H9 (cell line): ENCODE measurements around the gene ST6GAL1. TPM values are rescaled to one million over a fixed set of nuclear protein-coding genes. Genes with fewer than 3 reads are reported as not detected.

Source experiments
- DNase-seq: peaks from one replicate; pipeline ENCODE4 v3.0.0-alpha.2; 2017
- H2AFZ ChIP-seq: one replicate; pipeline ENCODE4 v1.6.1; 2013; ENCODE audit warnings: mild to moderate bottlenecking, low read length, control low read depth, moderate library complexity
- H2AK5ac ChIP-seq: 2 replicates; pipeline ENCODE4 v1.6.1; 2013; ENCODE audit warnings: low read length, control low read depth, mixed read lengths; ENCODE audit not compliant: insufficient read length
- H2BK120ac ChIP-seq: one replicate; pipeline ENCODE4 v1.6.1; 2013; ENCODE audit warnings: low read depth, mild to moderate bottlenecking, low read length, control low read depth, inconsistent platforms; ENCODE audit not compliant: poor library complexity, severe bottlenecking
- H2BK12ac ChIP-seq: 2 replicates; pipeline ENCODE4 v1.6.1; 2013; ENCODE audit warnings: low read length, control low read depth, mixed read lengths, low read depth; ENCODE audit not compliant: insufficient read length
- H2BK15ac ChIP-seq: 2 replicates; pipeline ENCODE4 v1.6.1; 2013; ENCODE audit warnings: low read depth, low read length, control low read depth
- H2BK20ac ChIP-seq: one replicate; pipeline ENCODE4 v1.6.1; 2013; ENCODE audit warnings: low read depth, mild to moderate bottlenecking, low read length, control low read depth, inconsistent platforms; ENCODE audit not compliant: poor library complexity, severe bottlenecking
- H2BK5ac ChIP-seq: 2 replicates; pipeline ENCODE4 v1.6.1; 2013; ENCODE audit warnings: low read length, control low read depth, mixed read lengths; ENCODE audit not compliant: insufficient read length
- H3K14ac ChIP-seq: 2 replicates; pipeline ENCODE4 v1.6.1; 2013; ENCODE audit warnings: low read length, control low read depth; ENCODE audit not compliant: insufficient read depth
- H3K18ac ChIP-seq: 2 replicates; pipeline ENCODE4 v1.6.1; 2013; ENCODE audit warnings: low read depth, mild to moderate bottlenecking, mixed read lengths, low read length, control low read depth; ENCODE audit not compliant: insufficient read length
- H3K23ac ChIP-seq: 2 replicates; pipeline ENCODE4 v1.6.1; 2013; ENCODE audit warnings: low read length, control low read depth, mixed read lengths, low read depth; ENCODE audit not compliant: insufficient read length
- H3K23me2 ChIP-seq: 2 replicates; pipeline ENCODE4 v1.6.1; 2013; ENCODE audit warnings: low read depth, mild to moderate bottlenecking, mixed read lengths, low read length, control low read depth; ENCODE audit not compliant: insufficient read length, poor library complexity, severe bottlenecking
- H3K27ac ChIP-seq: 2 replicates; pipeline ENCODE4 v1.5.1; 2013; ENCODE audit warnings: low read length, control low read depth, mixed read lengths, low read depth; ENCODE audit not compliant: insufficient read length
- H3K27me3 ChIP-seq: 2 replicates; pipeline ENCODE4 v1.6.1; 2013; ENCODE audit warnings: low read length, control low read depth, inconsistent platforms; ENCODE audit not compliant: insufficient read depth
- H3K4ac ChIP-seq: 2 replicates; pipeline ENCODE4 v1.6.1; 2013; ENCODE audit warnings: low read depth, mild to moderate bottlenecking, control low read depth, inconsistent platforms, low read length, moderate library complexity
- H3K4me1 ChIP-seq: 2 replicates; pipeline ENCODE4 v1.6.1; 2013; ENCODE audit warnings: low read length, control low read depth, inconsistent platforms; ENCODE audit not compliant: insufficient read depth
- H3K4me2 ChIP-seq: 2 replicates; pipeline ENCODE4 v1.6.1; 2013; ENCODE audit warnings: low read length, control low read depth, mixed read lengths; ENCODE audit not compliant: insufficient read length, insufficient read depth
- H3K56ac ChIP-seq: 2 replicates; pipeline ENCODE4 v1.6.1; 2013; ENCODE audit warnings: low read depth, mild to moderate bottlenecking, mixed read lengths, low read length, control low read depth; ENCODE audit not compliant: insufficient read length
- H3K79me1 ChIP-seq: 2 replicates; pipeline ENCODE4 v1.6.1; 2013; ENCODE audit warnings: low read depth, mild to moderate bottlenecking, moderate library complexity, low read length, control low read depth, inconsistent platforms; ENCODE audit not compliant: insufficient read depth, poor library complexity, severe bottlenecking
- H3K79me2 ChIP-seq: 2 replicates; pipeline ENCODE4 v1.6.1; 2013; ENCODE audit warnings: low read length, control low read depth, inconsistent platforms; ENCODE audit not compliant: insufficient read depth
- H3K9ac ChIP-seq: 2 replicates; pipeline ENCODE4 v1.6.1; 2013; ENCODE audit warnings: low read length, control low read depth, mixed read lengths; ENCODE audit not compliant: insufficient read length; ENCODE audit errors: extremely low read depth
- H3K9me3 ChIP-seq: one replicate; pipeline ENCODE4 v1.6.1; 2013; ENCODE audit warnings: low read depth, low read length, inconsistent platforms; ENCODE audit not compliant: control insufficient read depth
- H3T11ph ChIP-seq: one replicate; pipeline ENCODE4 v1.6.1; 2013; ENCODE audit warnings: mild to moderate bottlenecking, low read length, control low read depth, inconsistent platforms
- H4K20me1 ChIP-seq: one replicate; pipeline ENCODE4 v1.6.1; 2013; ENCODE audit not compliant: control insufficient read depth, insufficient read length, insufficient read depth
- H4K5ac ChIP-seq: 2 replicates; pipeline ENCODE4 v1.6.1; 2013; ENCODE audit warnings: low read depth, mild to moderate bottlenecking, mixed read lengths, low read length, control low read depth; ENCODE audit not compliant: insufficient read length
- H4K8ac ChIP-seq: replicated peaks from 2 replicates; pipeline ENCODE4 v1.6.1; 2013; ENCODE audit warnings: low read length, control low read depth, mixed read lengths, low read depth; ENCODE audit not compliant: insufficient read length
- H4K91ac ChIP-seq: 2 replicates; pipeline ENCODE4 v1.6.1; 2013; ENCODE audit warnings: low read depth, mild to moderate bottlenecking, moderate library complexity, mixed read lengths, low read length, control low read depth; ENCODE audit not compliant: insufficient read length
- H3K27ac Mint-ChIP-seq, 3 experiments: 2 replicates in 2 of 3; 3 replicates in 1 of 3; pipeline ENCODE4 v1.8.0; 2020 to 2021; ENCODE audit warnings: mixed read lengths in 3 of 3, mild to moderate bottlenecking in 1 of 3, moderate library complexity in 1 of 3
- H3K27me3 Mint-ChIP-seq: 2 replicates; pipeline ENCODE4 v1.8.0; 2021; ENCODE audit warnings: low read depth, mild to moderate bottlenecking, moderate library complexity, mixed read lengths
- H3K36me3 Mint-ChIP-seq, 3 experiments: 2 replicates in 2 of 3; 3 replicates in 1 of 3; pipeline ENCODE4 v1.8.0; 2020 to 2021; ENCODE audit warnings: low read depth in 3 of 3, mixed read lengths in 3 of 3; ENCODE audit not compliant: insufficient read depth in 1 of 3
- H3K4me1 Mint-ChIP-seq, 2 experiments: 2 replicates each; pipeline ENCODE4 v1.8.0; 2020; ENCODE audit warnings: mixed read lengths in 2 of 2
- H3K4me3 Mint-ChIP-seq, 2 experiments: 2 replicates in 1 of 2; 3 replicates in 1 of 2; pipeline ENCODE4 v1.8.0; 2020 to 2021; ENCODE audit warnings: mild to moderate bottlenecking in 2 of 2, mixed read lengths in 2 of 2, moderate library complexity in 1 of 2
- H3K9me3 Mint-ChIP-seq, 2 experiments: 2 replicates in 1 of 2; 3 replicates in 1 of 2; pipeline ENCODE4 v1.8.0; 2020; ENCODE audit warnings: mild to moderate bottlenecking in 2 of 2, mixed read lengths in 2 of 2, moderate library complexity in 1 of 2
- CTCF ChIP-seq: fragments of 200-600 bp; sonication (generic); conservative IDR thresholded peaks from 3 replicates; pipeline ENCODE4 v1.8.0; 2021; ENCODE audit warnings: antibody characterized with exemption, mild to moderate bottlenecking
- whole genome bisulfite sequencing: extraction: QIAGEN DNeasy Blood & Tissue Kit; methylation state at CpG from one replicate; pipeline ENCODE4 v1.1.7; 2013; ENCODE audit warnings: missing lambda C conversion rate, low lambda C conversion rate, mixed read lengths; ENCODE audit not compliant: insufficient read length; ENCODE audit errors: extremely low coverage; 5-methylcytosine and 5-hydroxymethylcytosine counted together
- total RNA-seq: library from RNA; stranded (reverse); gene quantifications from 2 replicates; pipeline ENCODE4 v1.2.1, GENCODE V29; 2021

Gene ST6GAL1
- total RNA-seq, 1 experiment from 2014 or later = 139 TPM

- Histone ChIP-seq H3K23ac (no peak overlapping the region), H4K5ac (no peak overlapping the region), H2AFZ (no peak overlapping the region), H3K79me2 (no peaks in the 10 kb centered on the region), H3K4me2 (no peak overlapping the region), H3T11ph (no peak overlapping the region), H2BK5ac (no peak overlapping the region), H2AK5ac (no peak overlapping the region), H3K4me1 (peaks cover 5% of the 10 kb centered on the region; the same call in 1 of the 2 replicates), H4K91ac (no peak overlapping the region), H3K27ac (no peak overlapping the region), H3K23me2 (no peaks in the 10 kb centered on the region), H2BK15ac (no peak overlapping the region), H3K79me1 (no peaks in the 10 kb centered on the region), H3K56ac (no peak overlapping the region), H4K20me1 (no peaks in the 10 kb centered on the region), H3K9ac (no peak overlapping the region), H2BK12ac (no peak overlapping the region), H3K9me3 (no peaks in the 10 kb centered on the region), H3K4ac (no peak overlapping the region), H3K14ac (no peak overlapping the region), H2BK20ac (no peak overlapping the region), H3K27me3 (no peaks in the 10 kb centered on the region), H4K8ac (no peak overlapping the region), H3K18ac (no peak overlapping the region), H2BK120ac (no peak overlapping the region)
- no peak for TF ChIP-seq CTCF
- Mint-ChIP-seq H3K27ac (no peak overlapping the region), H3K27me3 (no peaks in the 10 kb centered on the region), H3K9me3 (peaks cover 25 to 30% of the 10 kb centered on the region in 2 experiments; a peak in 4 of 5 replicates), H3K4me1 (peaks cover 5% of the 10 kb centered on the region in 2 experiments; a peak in 2 of 4 replicates), H3K4me3 (no peak overlapping the region), H3K36me3 (peaks cover 6 to 28% (median 8%) of the 10 kb centered on the region in 3 experiments; a peak in 5 of 7 replicates)
- WGBS = no CpG with 5 or more reads among the region's 2 CpGs
- no peak for DNase-seq
Observed at GRCh38 chr3:187098923-187099512, 168.7 kb downstream of the ST6GAL1 start.
